H1 (cell line): ENCODE measurements around the gene GADD45A.

Experiments used
- HDAC6 ChIP-seq: IDR thresholded peaks from one replicate; pipeline ENCODE4 v1.7.1; 2012; ENCODE audit warnings: low read depth, mild to moderate bottlenecking, inconsistent platforms, low read length, moderate library complexity
- POLR2A ChIP-seq, 2 experiments: IDR thresholded peaks; 1 replicate in 1 of 2; 2 replicates in 1 of 2; pipeline ENCODE4 v1.6.1; 2011; ENCODE audit warnings: low read depth in 2 of 2, low read length in 2 of 2, mild to moderate bottlenecking in 2 of 2; ENCODE audit errors: control extremely low read depth in 1 of 2
- TF ChIP-seq, protein P1 (sequence below), 3 experiments: IDR thresholded peaks; 1 replicate in 2 of 3; 2 replicates in 1 of 3; pipeline versions ENCODE4 v1.5.1 to v1.6.1; 2011; ENCODE audit warnings: low read length in 3 of 3, mild to moderate bottlenecking in 3 of 3, inconsistent platforms in 2 of 3, low read depth in 1 of 3, moderate library complexity in 1 of 3; ENCODE audit not compliant: insufficient read depth in 1 of 3; ENCODE audit errors: control extremely low read depth in 1 of 3

DNA sequence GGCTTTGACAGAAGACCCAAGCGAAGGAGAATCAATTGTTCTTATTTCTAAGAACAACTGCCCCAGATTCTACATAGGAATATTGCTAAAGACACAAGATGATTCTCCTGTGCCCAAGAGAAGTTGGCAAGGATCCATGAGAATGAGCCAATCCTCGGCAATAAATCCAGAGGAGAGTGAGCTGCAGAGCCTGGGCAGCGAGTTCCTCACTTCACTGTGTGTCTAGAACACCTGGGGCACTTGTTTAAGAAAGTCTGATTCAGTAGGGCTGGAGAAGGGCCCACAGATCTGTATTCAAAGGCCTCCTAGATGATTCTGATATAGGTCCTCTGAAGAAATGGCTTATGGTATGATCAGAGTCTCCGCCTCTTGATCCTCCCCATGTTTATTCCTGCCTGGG is 31.8 kb downstream of the GADD45A start:
- TF ChIP-seq POLR2A (IDR thresholded peaks at IDR 0.05; ENCODE audit: control extremely low read depth in 1 of 2, low read depth in 2 of 2, low read length in 2 of 2) = no peak
- TF ChIP-seq, protein P1, sequence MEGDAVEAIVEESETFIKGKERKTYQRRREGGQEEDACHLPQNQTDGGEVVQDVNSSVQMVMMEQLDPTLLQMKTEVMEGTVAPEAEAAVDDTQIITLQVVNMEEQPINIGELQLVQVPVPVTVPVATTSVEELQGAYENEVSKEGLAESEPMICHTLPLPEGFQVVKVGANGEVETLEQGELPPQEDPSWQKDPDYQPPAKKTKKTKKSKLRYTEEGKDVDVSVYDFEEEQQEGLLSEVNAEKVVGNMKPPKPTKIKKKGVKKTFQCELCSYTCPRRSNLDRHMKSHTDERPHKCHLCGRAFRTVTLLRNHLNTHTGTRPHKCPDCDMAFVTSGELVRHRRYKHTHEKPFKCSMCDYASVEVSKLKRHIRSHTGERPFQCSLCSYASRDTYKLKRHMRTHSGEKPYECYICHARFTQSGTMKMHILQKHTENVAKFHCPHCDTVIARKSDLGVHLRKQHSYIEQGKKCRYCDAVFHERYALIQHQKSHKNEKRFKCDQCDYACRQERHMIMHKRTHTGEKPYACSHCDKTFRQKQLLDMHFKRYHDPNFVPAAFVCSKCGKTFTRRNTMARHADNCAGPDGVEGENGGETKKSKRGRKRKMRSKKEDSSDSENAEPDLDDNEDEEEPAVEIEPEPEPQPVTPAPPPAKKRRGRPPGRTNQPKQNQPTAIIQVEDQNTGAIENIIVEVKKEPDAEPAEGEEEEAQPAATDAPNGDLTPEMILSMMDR (IDR thresholded peaks at IDR 0.05; ENCODE audit: control extremely low read depth in 1 of 3, insufficient read depth in 1 of 3, low read depth in 1 of 3, low read length in 3 of 3) = no peak
- TF ChIP-seq HDAC6 = no peak
